Endothelial cell of umbilical vein (primary cell): ENCODE measurements around the gene PCDH18. TPM values are rescaled to one million over a fixed set of nuclear protein-coding genes. Genes with fewer than 3 reads are reported as not detected.

Experiments
- BruUV-seq: library from RNA; stranded (reverse); fragments of 400-500 nt; replicated peaks from 2 replicates; lab custom pipeline; 2021; lab: Mats Ljungman, UMichigan
- CTCF ChIA-PET: fragments of 300-600, 350-600 bp; sonication (Branson Sonifier 250); formaldehyde crosslinking; loops from one replicate; lab custom pipeline; 2021; ENCODE audit warnings: antibody characterized with exemption, inconsistent platforms; lab: Charles Lee
- POLR2A ChIA-PET: fragments of 300-600, 350-600 bp; sonication (Branson Sonifier 250); formaldehyde crosslinking; loops from one replicate; lab custom pipeline; 2021; ENCODE audit warnings: antibody characterized with exemption, inconsistent platforms; lab: Charles Lee
- DNase-seq: peaks from one replicate; pipeline ENCODE4 v3.0.0-alpha.2; 2011; ENCODE audit warnings: low read depth, low spot score
- FAIRE-seq: peaks from 2 replicates; lab custom pipeline; 2011; peaks lifted over from hg19 to GRCh38; lab: Jason Lieb, UNC
- H2AFZ ChIP-seq: 2 replicates; pipeline ENCODE4 v1.6.0; 2012; ENCODE audit warnings: low read depth, low read length, control low read depth, inconsistent platforms
- H3K27ac ChIP-seq: 2 replicates; pipeline ENCODE4 v1.5.1; 2011; ENCODE audit warnings: low read depth, mild to moderate bottlenecking, control low read depth, low read length, moderate library complexity; ENCODE audit not compliant: insufficient read depth
- H3K27me3 ChIP-seq, 2 experiments: 2 replicates each; pipeline versions ENCODE4 v1.6.0 to v1.6.1; 2011; ENCODE audit warnings: low read length in 2 of 2, mixed read lengths in 1 of 2; ENCODE audit not compliant: control insufficient read depth in 2 of 2, insufficient read depth in 2 of 2
- H3K36me3 ChIP-seq, 2 experiments: 2 replicates in 1 of 2; 3 replicates in 1 of 2; pipeline ENCODE4 v1.5.1; 2011; ENCODE audit warnings: low read length in 2 of 2, mild to moderate bottlenecking in 1 of 2, moderate library complexity in 1 of 2; ENCODE audit not compliant: control insufficient read depth in 2 of 2, insufficient read depth in 2 of 2; ENCODE audit errors: extremely low read depth in 1 of 2
- H3K4me1 ChIP-seq: 3 replicates; pipeline ENCODE4 v1.5.1; 2011; ENCODE audit warnings: mild to moderate bottlenecking, low read length; ENCODE audit not compliant: control insufficient read depth, insufficient read depth; ENCODE audit errors: extremely low read depth
- H3K4me2 ChIP-seq: 2 replicates; pipeline ENCODE4 v1.6.1; 2011; ENCODE audit warnings: low read length, control low read depth, mixed read lengths; ENCODE audit not compliant: insufficient read depth
- H3K4me3 ChIP-seq, 3 experiments: fragments of 200-600 bp in 1 of 3; sonication (generic), shearing (Covaris generic) in 1 of 3; replicated peaks in 1 of 3; 2 replicates each; pipeline ENCODE4 v1.5.1; 2011 to 2016; ENCODE audit warnings: control low read depth in 3 of 3, low read length in 3 of 3, mild to moderate bottlenecking in 2 of 3, inconsistent platforms in 1 of 3, low read depth in 1 of 3, moderate library complexity in 1 of 3; ENCODE audit not compliant: insufficient read depth in 1 of 3
- H3K79me2 ChIP-seq: 2 replicates; pipeline ENCODE4 v1.6.0; 2012; ENCODE audit warnings: low read length, inconsistent platforms; ENCODE audit not compliant: control insufficient read depth, insufficient read depth
- H3K9ac ChIP-seq: replicated peaks from 2 replicates; pipeline ENCODE3; 2011; ENCODE audit warnings: low read length, control low read depth; ENCODE audit not compliant: insufficient read depth; ENCODE audit errors: extremely low read depth
- H3K9me1 ChIP-seq: replicated peaks from 3 replicates; pipeline ENCODE4 v1.6.0; 2011; ENCODE audit warnings: mild to moderate bottlenecking, low read length; ENCODE audit not compliant: control insufficient read depth, insufficient read depth; ENCODE audit errors: extremely low read depth
- H3K9me3 ChIP-seq: replicated peaks from 2 replicates; pipeline ENCODE4 v1.5.1; 2012; ENCODE audit warnings: low read length, inconsistent platforms; ENCODE audit not compliant: control insufficient read depth, insufficient read depth
- H4K20me1 ChIP-seq: replicated peaks from 2 replicates; pipeline ENCODE3; 2011; ENCODE audit warnings: mild to moderate bottlenecking, low read length; ENCODE audit not compliant: control insufficient read depth, insufficient read depth; ENCODE audit errors: extremely low read depth
- CTCF ChIP-seq, 2 donors: IDR thresholded peaks; 1 replicate in 1 of 2; 2 replicates in 1 of 2; pipeline ENCODE4 v1.5.1; 2011; ENCODE audit warnings: low read length in 2 of 2, mild to moderate bottlenecking in 2 of 2, moderate library complexity in 2 of 2, control low read depth in 1 of 2, inconsistent platforms in 1 of 2, low read depth in 1 of 2; ENCODE audit not compliant: insufficient read depth in 1 of 2; ENCODE audit errors: extremely low read depth in 1 of 2
- EZH2 ChIP-seq: IDR thresholded peaks from 2 replicates; pipeline ENCODE4 v1.6.1; 2012; ENCODE audit warnings: borderline replicate concordance, low read depth, mild to moderate bottlenecking, moderate library complexity, low read length, inconsistent platforms; ENCODE audit not compliant: severe bottlenecking
- FOS ChIP-seq: IDR thresholded peaks from 2 replicates; pipeline ENCODE4 v1.6.1; 2011; ENCODE audit warnings: mild to moderate bottlenecking, low read length, moderate library complexity, borderline replicate concordance; ENCODE audit not compliant: insufficient read depth
- GATA2 ChIP-seq: IDR thresholded peaks from 2 replicates; pipeline ENCODE4 v1.7.0; 2011; ENCODE audit warnings: low read depth, mild to moderate bottlenecking, moderate library complexity, mixed read lengths, low read length; ENCODE audit not compliant: insufficient read length, insufficient read depth
- JUN ChIP-seq: IDR thresholded peaks from 2 replicates; pipeline ENCODE4 v1.6.1; 2011; ENCODE audit warnings: borderline replicate concordance, low read depth; ENCODE audit not compliant: insufficient read length, insufficient read depth
- MYC ChIP-seq: IDR thresholded peaks from one replicate; pipeline ENCODE4 v1.6.1; 2011; ENCODE audit warnings: mild to moderate bottlenecking, low read depth, low read length
- POLR2A ChIP-seq: IDR thresholded peaks from 2 replicates; pipeline ENCODE4 v1.6.1; 2012; ENCODE audit warnings: low read depth, mild to moderate bottlenecking, control low read depth, low read length
- POLR2AphosphoS5 ChIP-seq: IDR thresholded peaks from 2 replicates; pipeline ENCODE4 v1.6.1; 2012; ENCODE audit warnings: low read depth, mild to moderate bottlenecking, control low read depth, low read length, moderate library complexity; ENCODE audit not compliant: insufficient read depth
- dilution Hi-C: fragments of 300-500 bp; cut with MboI; formaldehyde crosslinking; loops from one replicate; pipeline ENCODE4 v1.15.0; 2019; ENCODE audit warnings: low sequenced_read_pairs; ENCODE audit not compliant: extremely low pct_ligation_motif_present
- intact Hi-C: fragments of 100-400 bp; cut with micrococcal nuclease; formaldehyde crosslinking; loops from one replicate; pipeline ENCODE4 v1.10.0; 2022
- polyA plus RNA-seq, 4 experiments: library from polyadenylated mRNA; depleted of rRNA in 3 of 4; stranded (reverse) in 3 of 4; unstranded in 1 of 4; fragments of >200 nt; gene quantifications; 2 replicates each; pipeline versions ENCODE4 v1.2.1 to v1.2.3, GENCODE V29; 2011 to 2012; ENCODE audit warnings: missing spikeins in 1 of 4
- total RNA-seq: library from RNA; stranded (reverse); gene quantifications from 2 replicates; pipeline ENCODE4 v1.2.3, GENCODE V29; 2021
- TF ChIP-seq, protein P1 (sequence below): IDR thresholded peaks from 2 replicates; pipeline ENCODE4 v1.6.1; 2011; ENCODE audit not compliant: insufficient read depth, insufficient read length

Gene PCDH18
- total and polyA plus RNA-seq, 2 donors (not counting 3 experiments of a cell fraction or from before 2014, with no cell fraction given): 1.5 to 2.2 TPM

GRCh38 chr4:137531168-137531985 is 917 bp downstream of the PCDH18 start:
- Histone ChIP-seq H3K4me1 (peaks cover 10% of the 10 kb centered on the region), H3K79me2 (no peaks in the 10 kb centered on the region), H3K4me2 (peak overlapping the region; percentile 98), H3K9me3 (no peaks in the 10 kb centered on the region), H4K20me1 (no peaks in the 10 kb centered on the region), H2AFZ (peak overlapping the region; percentile 74), H3K36me3 (no peaks in the 10 kb centered on the region), H3K27me3 (no peaks in the 10 kb centered on the region), H3K9me1 (no peaks in the 10 kb centered on the region), H3K9ac (peak overlapping the region; percentile 73), H3K4me3 (peak overlapping the region; percentile 38 to 94 (median 58)), H3K27ac (peak overlapping the region; percentile 11)
- TF ChIP-seq CTCF (IDR thresholded peaks at IDR 0.05; ENCODE audit: extremely low read depth in 1 of 2, insufficient read depth in 1 of 2, low read depth in 1 of 2, low read length in 2 of 2) (no peak), FOS (no peak), MYC (no peak), POLR2AphosphoS5 (no peak), JUN (no peak), POLR2A (no peak), GATA2 (no peak), EZH2 (no peak)
- TF ChIP-seq, protein P1, sequence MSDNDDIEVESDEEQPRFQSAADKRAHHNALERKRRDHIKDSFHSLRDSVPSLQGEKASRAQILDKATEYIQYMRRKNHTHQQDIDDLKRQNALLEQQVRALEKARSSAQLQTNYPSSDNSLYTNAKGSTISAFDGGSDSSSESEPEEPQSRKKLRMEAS: no peak
- POLR2A ChIA-PET: no interaction called here
- DNase-seq: no peak
- BruUV-seq: no TSS peak
- dilution Hi-C loops: no loop called here
- intact Hi-C loops: loop anchor here (1.0 to 10.0 kb wide), 3 partner anchors 131 to 407 kb away; no protein-coding TSS in a partner anchor
- CTCF ChIA-PET: interaction anchor here (0.6 to 2.1 kb wide), 6 partner anchors 9 to 407 kb away, joined by 3 to 11 read pairs (median 4); no protein-coding TSS in a partner anchor
- FAIRE-seq: no peak
